ENCODE results near the gene KIF25. TPM values are rescaled to one million over a fixed set of nuclear protein-coding genes. Genes with fewer than 3 reads are reported as not detected.

KIF25 gene
- total and polyA plus RNA-seq, 5 donors from 2014 or later = not detected

- ATAC-seq (ENCODE audit: low read depth in 2 of 2) = no peak
- Mint-ChIP-seq H3K4me3 (no peak overlapping the region), H3K4me1 (no peaks in the 10 kb centered on the region), H3K27me3 (no peaks in the 10 kb centered on the region), H3K9me3 (peaks cover 0 to 3% (median 0%) of the 10 kb centered on the region in 7 donors), H3K36me3 (no peaks in the 10 kb centered on the region), H3K27ac (no peak overlapping the region)
- DNase-seq = no peak
- no peaks in the 10 kb centered on the region for H3K36me3 ChIP-seq (ENCODE audit: control insufficient read depth, insufficient read depth, low read length)
- H3K27me3 ChIP-seq (ENCODE audit: control insufficient read depth, insufficient read depth, low read length) = no peaks in the 10 kb centered on the region
- H3K4me1 ChIP-seq (ENCODE audit: control insufficient read depth, insufficient read depth, low read length, poor library complexity, severe bottlenecking) = no peaks in the 10 kb centered on the region
- no peak overlapping the region for H3K27ac ChIP-seq (ENCODE audit: insufficient read depth, low read length, poor library complexity, severe bottlenecking)
- H3K9me3 ChIP-seq (ENCODE audit: control insufficient read depth in 2 of 2, low read length in 2 of 2) = no peaks in the 10 kb centered on the region
- no peak overlapping the region for H3K4me3 ChIP-seq (ENCODE audit: low read depth, low read length)
Observed at GRCh38 chr6:168083514-168083885, 86.0 kb downstream of the KIF25 start.

GRCh38 chr6:168084465-168085160, 87.1 kb downstream of the KIF25 start:
- ATAC-seq (ENCODE audit: low read depth in 2 of 2) (no peak), DNase-seq (no peak)
- Histone ChIP-seq H3K36me3 (ENCODE audit: control insufficient read depth, insufficient read depth, low read length) (no peaks in the 10 kb centered on the region), H3K9me3 (ENCODE audit: control insufficient read depth in 2 of 2, low read length in 2 of 2) (no peaks in the 10 kb centered on the region), H3K4me3 (ENCODE audit: low read depth, low read length) (no peak overlapping the region), H3K27me3 (ENCODE audit: control insufficient read depth, insufficient read depth, low read length) (no peaks in the 10 kb centered on the region), H3K4me1 (ENCODE audit: control insufficient read depth, insufficient read depth, low read length, poor library complexity, severe bottlenecking) (no peaks in the 10 kb centered on the region), H3K27ac (ENCODE audit: insufficient read depth, low read length, poor library complexity, severe bottlenecking) (no peak overlapping the region)
- no peaks in the 10 kb centered on the region for H3K36me3 Mint-ChIP-seq
- H3K9me3 Mint-ChIP-seq = peaks cover 0 to 3% (median 0%) of the 10 kb centered on the region in 7 donors
- H3K27ac Mint-ChIP-seq = no peak overlapping the region
- no peak overlapping the region for H3K4me3 Mint-ChIP-seq
- no peaks in the 10 kb centered on the region for H3K4me1 Mint-ChIP-seq
- H3K27me3 Mint-ChIP-seq = no peaks in the 10 kb centered on the region

GRCh38 chr6:168086066-168086465, 88.6 kb downstream of the KIF25 start:
- no peaks in the 10 kb centered on the region for H3K27me3 ChIP-seq (ENCODE audit: control insufficient read depth, insufficient read depth, low read length)
- ATAC-seq (ENCODE audit: low read depth in 2 of 2) (no peak), DNase-seq (no peak)
- no peaks in the 10 kb centered on the region for H3K9me3 ChIP-seq (ENCODE audit: control insufficient read depth in 2 of 2, low read length in 2 of 2)
- no peaks in the 10 kb centered on the region for H3K27me3 Mint-ChIP-seq
- H3K27ac Mint-ChIP-seq = no peak overlapping the region
- no peaks in the 10 kb centered on the region for H3K36me3 ChIP-seq (ENCODE audit: control insufficient read depth, insufficient read depth, low read length)
- no peaks in the 10 kb centered on the region for H3K4me1 Mint-ChIP-seq
- no peak overlapping the region for H3K4me3 Mint-ChIP-seq
- peaks cover 0 to 3% (median 0%) of the 10 kb centered on the region in 7 donors for H3K9me3 Mint-ChIP-seq
- H3K36me3 Mint-ChIP-seq = no peaks in the 10 kb centered on the region
- no peak overlapping the region for H3K4me3 ChIP-seq (ENCODE audit: low read depth, low read length)
- H3K4me1 ChIP-seq (ENCODE audit: control insufficient read depth, insufficient read depth, low read length, poor library complexity, severe bottlenecking) = no peaks in the 10 kb centered on the region
- H3K27ac ChIP-seq (ENCODE audit: insufficient read depth, low read length, poor library complexity, severe bottlenecking) = no peak overlapping the region

GRCh38 chr6:168086616-168087015, 89.1 kb downstream of the KIF25 start:
- H3K4me3 ChIP-seq (ENCODE audit: low read depth, low read length) = no peak overlapping the region
- DNase-seq (no peak), ATAC-seq (ENCODE audit: low read depth in 2 of 2) (no peak)
- no peaks in the 10 kb centered on the region for H3K9me3 ChIP-seq (ENCODE audit: control insufficient read depth in 2 of 2, low read length in 2 of 2)
- H3K27me3 ChIP-seq (ENCODE audit: control insufficient read depth, insufficient read depth, low read length) = no peaks in the 10 kb centered on the region
- Mint-ChIP-seq H3K4me1 (no peaks in the 10 kb centered on the region), H3K36me3 (no peaks in the 10 kb centered on the region), H3K4me3 (no peak overlapping the region), H3K27me3 (no peaks in the 10 kb centered on the region), H3K27ac (no peak overlapping the region), H3K9me3 (peaks cover 0 to under 1% (median 0%) of the 10 kb centered on the region in 7 donors)
- H3K4me1 ChIP-seq (ENCODE audit: control insufficient read depth, insufficient read depth, low read length, poor library complexity, severe bottlenecking) = no peaks in the 10 kb centered on the region
- H3K36me3 ChIP-seq (ENCODE audit: control insufficient read depth, insufficient read depth, low read length) = no peaks in the 10 kb centered on the region
- H3K27ac ChIP-seq (ENCODE audit: insufficient read depth, low read length, poor library complexity, severe bottlenecking) = no peak overlapping the region

- H3K27me3 ChIP-seq (ENCODE audit: control insufficient read depth, insufficient read depth, low read length) = no peaks in the 10 kb centered on the region
- DNase-seq = no peak
- no peak overlapping the region for H3K4me3 ChIP-seq (ENCODE audit: low read depth, low read length)
- H3K4me1 ChIP-seq (ENCODE audit: control insufficient read depth, insufficient read depth, low read length, poor library complexity, severe bottlenecking) = no peaks in the 10 kb centered on the region
- H3K27ac Mint-ChIP-seq = no peak overlapping the region
- H3K9me3 Mint-ChIP-seq = peaks cover 0 to 2% (median 0%) of the 10 kb centered on the region in 7 donors
- no peaks in the 10 kb centered on the region for H3K4me1 Mint-ChIP-seq
- no peak overlapping the region for H3K4me3 Mint-ChIP-seq
- no peak for ATAC-seq (ENCODE audit: low read depth in 2 of 2)
- no peaks in the 10 kb centered on the region for H3K27me3 Mint-ChIP-seq
- H3K9me3 ChIP-seq (ENCODE audit: control insufficient read depth in 2 of 2, low read length in 2 of 2) = no peaks in the 10 kb centered on the region
- no peak overlapping the region for H3K27ac ChIP-seq (ENCODE audit: insufficient read depth, low read length, poor library complexity, severe bottlenecking)
- H3K36me3 ChIP-seq (ENCODE audit: control insufficient read depth, insufficient read depth, low read length) = no peaks in the 10 kb centered on the region
- no peaks in the 10 kb centered on the region for H3K36me3 Mint-ChIP-seq
Observed at GRCh38 chr6:168087436-168088160, 90.1 kb downstream of the KIF25 start.

GRCh38 chr6:168088161-168089053, 90.9 kb downstream of the KIF25 start:
- no peak overlapping the region for H3K4me3 Mint-ChIP-seq

GRCh38 chr6:168089186-168090063, 92.0 kb downstream of the KIF25 start:
- Histone ChIP-seq H3K27ac (ENCODE audit: insufficient read depth, low read length, poor library complexity, severe bottlenecking) (no peak overlapping the region), H3K27me3 (ENCODE audit: control insufficient read depth, insufficient read depth, low read length) (no peaks in the 10 kb centered on the region), H3K36me3 (ENCODE audit: control insufficient read depth, insufficient read depth, low read length) (no peaks in the 10 kb centered on the region), H3K4me1 (ENCODE audit: control insufficient read depth, insufficient read depth, low read length, poor library complexity, severe bottlenecking) (no peaks in the 10 kb centered on the region), H3K4me3 (ENCODE audit: low read depth, low read length) (no peak overlapping the region), H3K9me3 (ENCODE audit: control insufficient read depth in 2 of 2, low read length in 2 of 2) (no peaks in the 10 kb centered on the region)
- Mint-ChIP-seq H3K27me3 (no peaks in the 10 kb centered on the region), H3K4me1 (no peaks in the 10 kb centered on the region), H3K9me3 (peaks cover 0 to 2% (median 0%) of the 10 kb centered on the region in 7 donors), H3K36me3 (no peaks in the 10 kb centered on the region), H3K4me3 (no peak overlapping the region), H3K27ac (peak overlapping the region in 1 of 3 donors; percentile 61)
- DNase-seq (no peak), ATAC-seq (ENCODE audit: low read depth in 2 of 2) (no peak)

More at GRCh38 chr6:168088161-168089053, 90.9 kb downstream of the KIF25 start:
- Histone ChIP-seq H3K27me3 (ENCODE audit: control insufficient read depth, insufficient read depth, low read length) (no peaks in the 10 kb centered on the region), H3K27ac (ENCODE audit: insufficient read depth, low read length, poor library complexity, severe bottlenecking) (no peak overlapping the region), H3K9me3 (ENCODE audit: control insufficient read depth in 2 of 2, low read length in 2 of 2) (no peaks in the 10 kb centered on the region), H3K36me3 (ENCODE audit: control insufficient read depth, insufficient read depth, low read length) (no peaks in the 10 kb centered on the region), H3K4me1 (ENCODE audit: control insufficient read depth, insufficient read depth, low read length, poor library complexity, severe bottlenecking) (no peaks in the 10 kb centered on the region), H3K4me3 (ENCODE audit: low read depth, low read length) (no peak overlapping the region)
- ATAC-seq (ENCODE audit: low read depth in 2 of 2) = no peak
- DNase-seq = no peak
- peaks cover 0 to 2% (median 0%) of the 10 kb centered on the region in 7 donors for H3K9me3 Mint-ChIP-seq
- no peaks in the 10 kb centered on the region for H3K36me3 Mint-ChIP-seq
- no peaks in the 10 kb centered on the region for H3K4me1 Mint-ChIP-seq
- no peak overlapping the region for H3K27ac Mint-ChIP-seq
- no peaks in the 10 kb centered on the region for H3K27me3 Mint-ChIP-seq
